Activated T-cell treated with anti-CD3 and anti-CD28 coated beads, Interleukin-2, amount 50 U/mL, for 24 hours (primary cell): ENCODE measurements around the gene HYPK.
A peak's percentile ranks its signal among the peaks of the same experiment; 100 is the strongest.
"Not testable (repeated sequence)": the region's sequence is repeated elsewhere in the genome, so short reads cannot be mapped to it uniquely, and the experiment has no call there.

Source experiments
- DNase-seq: peaks from one replicate; pipeline ENCODE4 v3.0.0-alpha.2; 2020
- H3K27ac Mint-ChIP-seq: 2 replicates; pipeline ENCODE4 v1.8.0; 2020; ENCODE audit warnings: mild to moderate bottlenecking, mixed read lengths
- H3K27me3 Mint-ChIP-seq: 2 replicates; pipeline ENCODE4 v1.8.0; 2020; ENCODE audit warnings: mixed read lengths
- H3K36me3 Mint-ChIP-seq: 2 replicates; pipeline ENCODE4 v1.8.0; 2020; ENCODE audit warnings: low read depth, mixed read lengths
- H3K4me1 Mint-ChIP-seq: 2 replicates; pipeline ENCODE4 v1.8.0; 2020; ENCODE audit warnings: low read depth, mixed read lengths
- H3K4me3 Mint-ChIP-seq: 2 replicates; pipeline ENCODE4 v1.8.0; 2020; ENCODE audit warnings: mild to moderate bottlenecking, moderate library complexity, mixed read lengths
- H3K9me3 Mint-ChIP-seq: 2 replicates; pipeline ENCODE4 v1.8.0; 2020; ENCODE audit warnings: mixed read lengths

HYPK gene

GRCh38 chr15:43789409-43789808, 11.0 kb upstream of the HYPK start:
- Mint-ChIP-seq H3K27me3 (no peaks in the 10 kb centered on the region), H3K9me3 (no peaks in the 10 kb centered on the region), H3K4me1 (peaks cover 19% of the 10 kb centered on the region), H3K36me3 (peaks cover 23% of the 10 kb centered on the region), H3K4me3 (no peak overlapping the region), H3K27ac (no peak overlapping the region)
- DNase-seq = no peak

- H3K27ac Mint-ChIP-seq = peak within 1 kb of the TSS; percentile 99
- H3K9me3 Mint-ChIP-seq = no peaks in the 10 kb centered on the region
- peaks cover 51% of the 10 kb centered on the region for H3K36me3 Mint-ChIP-seq
- H3K4me1 Mint-ChIP-seq = peaks cover 42% of the 10 kb centered on the region
- no peaks in the 10 kb centered on the region for H3K27me3 Mint-ChIP-seq
- peak within 1 kb of the TSS; percentile 96 for H3K4me3 Mint-ChIP-seq
- DNase-seq = peak; percentile 100
Observed at GRCh38 chr15:43791993-43792760, 8.2 kb upstream of the HYPK start, which contains the start of gene SERF2. Gene SERF2, plus strand, starts transcription at chr15:43792320. Its CDS starts 57 bp downstream, at chr15:43792377.

- H3K27me3 Mint-ChIP-seq = no peaks in the 10 kb centered on the region
- peaks cover 58% of the 10 kb centered on the region for H3K36me3 Mint-ChIP-seq
- H3K27ac Mint-ChIP-seq = peak overlapping the region; percentile 99
- DNase-seq = peak; percentile 46
- H3K4me3 Mint-ChIP-seq = peak overlapping the region; percentile 96
- no peaks in the 10 kb centered on the region for H3K9me3 Mint-ChIP-seq
- H3K4me1 Mint-ChIP-seq = peaks cover 42% of the 10 kb centered on the region
Observed at GRCh38 chr15:43792761-43793476, 7.5 kb upstream of the HYPK start.

GRCh38 chr15:43793647-43794046, 6.8 kb upstream of the HYPK start:
- H3K36me3 Mint-ChIP-seq = peaks cover 65% of the 10 kb centered on the region
- no peaks in the 10 kb centered on the region for H3K9me3 Mint-ChIP-seq
- peak overlapping the region; percentile 96 for H3K4me3 Mint-ChIP-seq
- H3K4me1 Mint-ChIP-seq = peaks cover 47% of the 10 kb centered on the region
- peak overlapping the region; percentile 99 for H3K27ac Mint-ChIP-seq
- no peak for DNase-seq
- no peaks in the 10 kb centered on the region for H3K27me3 Mint-ChIP-seq

- peak overlapping the region; percentile 96 for H3K4me3 Mint-ChIP-seq
- no peaks in the 10 kb centered on the region for H3K27me3 Mint-ChIP-seq
- DNase-seq = no peak
- H3K9me3 Mint-ChIP-seq = no peaks in the 10 kb centered on the region
- H3K4me1 Mint-ChIP-seq = peaks cover 55% of the 10 kb centered on the region
- peak overlapping the region; percentile 99 for H3K27ac Mint-ChIP-seq
- peaks cover 72% of the 10 kb centered on the region for H3K36me3 Mint-ChIP-seq
Observed at GRCh38 chr15:43794269-43795037, 5.9 kb upstream of the HYPK start.

- peaks cover 79% of the 10 kb centered on the region for H3K36me3 Mint-ChIP-seq
- peaks cover 63% of the 10 kb centered on the region for H3K4me1 Mint-ChIP-seq
- peak overlapping the region; percentile 99 for H3K27ac Mint-ChIP-seq
- H3K9me3 Mint-ChIP-seq = no peaks in the 10 kb centered on the region
- no peak for DNase-seq
- no peak overlapping the region for H3K4me3 Mint-ChIP-seq
- no peaks in the 10 kb centered on the region for H3K27me3 Mint-ChIP-seq
Observed at GRCh38 chr15:43795197-43795596, 5.2 kb upstream of the HYPK start.

- Mint-ChIP-seq H3K27me3 (no peaks in the 10 kb centered on the region), H3K36me3 (peaks cover 87% of the 10 kb centered on the region), H3K9me3 (no peaks in the 10 kb centered on the region), H3K4me1 (peaks cover 65% of the 10 kb centered on the region), H3K27ac (peak overlapping the region; percentile 99), H3K4me3 (no peak overlapping the region)
- no peak for DNase-seq
Observed at GRCh38 chr15:43795997-43796396, 4.4 kb upstream of the HYPK start.

GRCh38 chr15:43796566-43796965, 3.8 kb upstream of the HYPK start:
- Mint-ChIP-seq H3K9me3 (no peaks in the 10 kb centered on the region), H3K4me1 (peaks cover 67% of the 10 kb centered on the region), H3K27ac (peak overlapping the region; percentile 99), H3K4me3 (no peak overlapping the region), H3K36me3 (peaks cover 93% of the 10 kb centered on the region), H3K27me3 (no peaks in the 10 kb centered on the region)
- no peak for DNase-seq

- Mint-ChIP-seq H3K4me1 (peaks cover 55% of the 10 kb centered on the region), H3K36me3 (peaks cover 98% of the 10 kb centered on the region), H3K9me3 (no peaks in the 10 kb centered on the region), H3K27me3 (no peaks in the 10 kb centered on the region), H3K4me3 (no peak overlapping the region), H3K27ac (peak overlapping the region; percentile 98)
- DNase-seq = no peak
Observed at GRCh38 chr15:43799209-43799944, 1.0 kb upstream of the HYPK start.

- Mint-ChIP-seq H3K27me3 (no peaks in the 10 kb centered on the region), H3K36me3 (peaks cover 98% of the 10 kb centered on the region), H3K4me1 (peaks cover 50% of the 10 kb centered on the region), H3K4me3 (peak within 1 kb of the TSS; percentile 99), H3K9me3 (no peaks in the 10 kb centered on the region), H3K27ac (peak within 1 kb of the TSS; percentile 98)
- no peak for DNase-seq
Observed at GRCh38 chr15:43799945-43800285, 484 bp upstream of the HYPK start, which contains the start of gene SERINC4. Gene SERINC4, minus strand, starts transcription at chr15:43800220. Its CDS starts 234 bp downstream, at chr15:43799986.

- peak overlapping the region; percentile 47 for H3K27ac Mint-ChIP-seq
- H3K4me3 Mint-ChIP-seq, H3K9me3 Mint-ChIP-seq, DNase-seq, H3K27me3 Mint-ChIP-seq: not testable (repeated sequence)
- H3K36me3 Mint-ChIP-seq = peaks cover 97% of the 10 kb centered on the region
- H3K4me1 Mint-ChIP-seq = peaks cover 32% of the 10 kb centered on the region
Observed at GRCh38 chr15:43802676-43803075, 2.3 kb downstream of the HYPK start.

GRCh38 chr15:43808435-43808950, 8.1 kb downstream of the HYPK start:
- Mint-ChIP-seq H3K4me1 (peaks cover 6% of the 10 kb centered on the region), H3K27ac (peak overlapping the region; percentile 33), H3K4me3 (no peak overlapping the region), H3K36me3 (peaks cover 96% of the 10 kb centered on the region), H3K27me3 (no peaks in the 10 kb centered on the region), H3K9me3 (no peaks in the 10 kb centered on the region)
- DNase-seq = no peak

GRCh38 chr15:43808960-43809678, 8.7 kb downstream of the HYPK start:
- DNase-seq = no peak
- no peak overlapping the region for H3K4me3 Mint-ChIP-seq
- H3K27ac Mint-ChIP-seq = peak overlapping the region; percentile 69
- peaks cover 6% of the 10 kb centered on the region for H3K4me1 Mint-ChIP-seq
- peaks cover 96% of the 10 kb centered on the region for H3K36me3 Mint-ChIP-seq
- H3K9me3 Mint-ChIP-seq = no peaks in the 10 kb centered on the region
- H3K27me3 Mint-ChIP-seq = no peaks in the 10 kb centered on the region
